ENCODE measurements around the gene CMTM6. TPM values are rescaled to one million over a fixed set of nuclear protein-coding genes. Genes with fewer than 3 reads are reported as not detected.

The CMTM6 gene
- total and polyA plus RNA-seq, 11 donors: 5.2 to 34.8 (median 11.6) TPM

- intact Hi-C loops (cut with DNase I): no loop called here
- peak overlapping the region in 1 of 12 donors; percentile 89 for H3K27ac ChIP-seq
- no peaks in the 10 kb centered on the region for H3K27me3 ChIP-seq
- no peak for DNase-seq
- peaks cover 0 to 78% (median 0%) of the 10 kb centered on the region in 12 donors for H3K4me1 ChIP-seq
- H3K9me3 ChIP-seq: no peaks in the 10 kb centered on the region
- no peak for ATAC-seq
- H3K36me3 ChIP-seq: no peaks in the 10 kb centered on the region
- no peak overlapping the region for H3K4me3 ChIP-seq
- 88 to 97% (median 94%) methylated on average over 4 to 6 of the region's 6 CpGs for WGBS, 4 donors
- TF ChIP-seq POLR2A (IDR thresholded peaks at IDR 0.05): no peak
- TF ChIP-seq CTCF (IDR thresholded peaks at IDR 0.05): no peak
These were observed 70.5 kb downstream of the CMTM6 start for GRCh38 chr3:32432045-32432710.

- Histone ChIP-seq H3K27ac (peak overlapping the region in 1 of 12 donors; percentile 89), H3K4me1 (peaks cover 0 to 73% (median 0%) of the 10 kb centered on the region in 12 donors), H3K4me3 (no peak overlapping the region), H3K9me3 (no peaks in the 10 kb centered on the region), H3K27me3 (no peaks in the 10 kb centered on the region), H3K36me3 (no peaks in the 10 kb centered on the region)
- WGBS, 4 donors: 88 to 100% (median 97%) methylated on average over 3 of the region's 3 CpGs
- intact Hi-C loops (cut with DNase I): no loop called here
- DNase-seq (no peak), ATAC-seq (no peak)
- TF ChIP-seq CTCF (IDR thresholded peaks at IDR 0.05) (no peak), POLR2A (IDR thresholded peaks at IDR 0.05) (no peak)
These were observed 71.2 kb downstream of the CMTM6 start for GRCh38 chr3:32431481-32431880.

Small RNA genes within 50 kb of the gene (microRNA-seq; reads per million reads assigned to microRNA genes)
- 0 to 0.62 (median 0.06) reads per million in 4 donors for gene MIR548AY

Other genes with a start within 250 kb of the CMTM6 start
- gene CMTM7, start 111.0 kb downstream of the CMTM6 start, total RNA-seq: 10 to 100 TPM in 1 of 9 donors, 1 to 10 TPM in 8; 2.3 to 16.8 (median 3.6) TPM
- gene CMTM7, start 111.0 kb downstream of the CMTM6 start, polyA plus RNA-seq: 1 to 10 TPM; 2.7 to 3.8 TPM
- gene DYNC1LI1, start 68.0 kb upstream of the CMTM6 start, total RNA-seq: 10 to 100 TPM; 40.8 to 65.0 (median 55.9) TPM
- 10 to 100 TPM; 28.8 to 64.3 TPM for gene DYNC1LI1, start 68.0 kb upstream of the CMTM6 start, polyA plus RNA-seq
- 10 to 100 TPM; 10.5 to 23.3 (median 16.1) TPM for gene CNOT10, start 182.3 kb upstream of the CMTM6 start, total RNA-seq
- 10 to 100 TPM in 1 of 2 donors, 1 to 10 TPM in 1; 6.3 to 15.9 TPM for gene CNOT10, start 182.3 kb upstream of the CMTM6 start, polyA plus RNA-seq

Measured in heart left ventricle (tissue), 16 donors.